ENCODE results near the gene MRPL24.
"Not testable (repeated sequence)": the region's sequence is repeated elsewhere in the genome, so short reads cannot be mapped to it uniquely, and the experiment has no call there.

Gene MRPL24

DNA sequence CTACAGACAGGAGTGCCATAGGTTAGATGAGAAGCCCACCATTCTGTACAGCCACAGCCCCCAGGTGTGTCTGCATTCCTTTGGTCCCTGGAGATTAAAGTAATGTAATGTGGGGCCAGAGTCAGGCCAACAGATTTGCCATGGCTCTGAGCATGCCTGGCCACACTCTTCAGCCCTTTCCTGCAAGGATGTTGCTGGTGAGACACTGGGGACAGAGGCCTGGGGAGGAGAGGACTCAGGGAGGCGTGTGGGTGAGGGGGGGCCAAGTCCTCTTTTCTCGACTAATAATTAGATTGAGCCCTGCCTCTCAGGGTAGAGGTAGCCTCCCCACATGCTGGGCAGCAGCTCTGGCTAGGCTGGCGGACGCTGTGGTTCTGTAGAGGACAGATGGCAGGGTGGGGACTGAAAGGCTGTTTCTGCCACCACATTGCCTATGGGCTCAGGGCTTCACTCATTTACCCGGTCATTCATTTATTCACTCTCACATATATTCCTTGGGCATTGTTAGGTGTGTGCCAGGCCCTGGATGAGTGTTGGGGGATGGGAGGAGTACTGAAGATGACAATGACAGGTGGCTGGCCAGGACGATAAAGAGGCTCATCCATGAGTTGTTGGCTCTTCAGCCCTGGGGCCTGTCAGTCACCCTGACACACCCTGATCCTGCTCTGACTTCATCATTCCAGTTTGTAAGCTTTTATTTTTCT, 19.4 kb upstream of the MRPL24 start:
- H3K9ac ChIP-seq (ENCODE audit: low read length) = no peak overlapping the region
- H3K4me1 ChIP-seq (ENCODE audit: low read length) = peaks cover 4% of the 10 kb centered on the region; the same call in 1 of the 2 replicates
- no peak overlapping the region for H3K27ac ChIP-seq (ENCODE audit: low read length)
- H4K20me1 ChIP-seq (ENCODE audit: insufficient read depth, low read length) = no peaks in the 10 kb centered on the region
- H3K4me3 ChIP-seq (ENCODE audit: low read length) = no peak overlapping the region
- no peaks in the 10 kb centered on the region for H3K79me2 ChIP-seq (ENCODE audit: low read length)
- H3K9me3 ChIP-seq (ENCODE audit: insufficient read depth, low read length) = no peaks in the 10 kb centered on the region
- no peak for TF ChIP-seq EZH2phosphoT487 (IDR thresholded peaks at IDR 0.05; ENCODE audit: low read depth)
- TF ChIP-seq, protein P1, sequence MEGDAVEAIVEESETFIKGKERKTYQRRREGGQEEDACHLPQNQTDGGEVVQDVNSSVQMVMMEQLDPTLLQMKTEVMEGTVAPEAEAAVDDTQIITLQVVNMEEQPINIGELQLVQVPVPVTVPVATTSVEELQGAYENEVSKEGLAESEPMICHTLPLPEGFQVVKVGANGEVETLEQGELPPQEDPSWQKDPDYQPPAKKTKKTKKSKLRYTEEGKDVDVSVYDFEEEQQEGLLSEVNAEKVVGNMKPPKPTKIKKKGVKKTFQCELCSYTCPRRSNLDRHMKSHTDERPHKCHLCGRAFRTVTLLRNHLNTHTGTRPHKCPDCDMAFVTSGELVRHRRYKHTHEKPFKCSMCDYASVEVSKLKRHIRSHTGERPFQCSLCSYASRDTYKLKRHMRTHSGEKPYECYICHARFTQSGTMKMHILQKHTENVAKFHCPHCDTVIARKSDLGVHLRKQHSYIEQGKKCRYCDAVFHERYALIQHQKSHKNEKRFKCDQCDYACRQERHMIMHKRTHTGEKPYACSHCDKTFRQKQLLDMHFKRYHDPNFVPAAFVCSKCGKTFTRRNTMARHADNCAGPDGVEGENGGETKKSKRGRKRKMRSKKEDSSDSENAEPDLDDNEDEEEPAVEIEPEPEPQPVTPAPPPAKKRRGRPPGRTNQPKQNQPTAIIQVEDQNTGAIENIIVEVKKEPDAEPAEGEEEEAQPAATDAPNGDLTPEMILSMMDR (IDR thresholded peaks at IDR 0.05; ENCODE audit: low read depth, low read length) = no peak
- H3K4me2 ChIP-seq (ENCODE audit: low read length) = no peak overlapping the region
- H2AFZ ChIP-seq (ENCODE audit: low read depth, low read length) = no peak overlapping the region
- no peaks in the 10 kb centered on the region for H3K27me3 ChIP-seq (ENCODE audit: low read depth, low read length)
- H3K36me3 ChIP-seq (replicated peaks; ENCODE audit: low read depth, low read length) = no peaks in the 10 kb centered on the region

DNA sequence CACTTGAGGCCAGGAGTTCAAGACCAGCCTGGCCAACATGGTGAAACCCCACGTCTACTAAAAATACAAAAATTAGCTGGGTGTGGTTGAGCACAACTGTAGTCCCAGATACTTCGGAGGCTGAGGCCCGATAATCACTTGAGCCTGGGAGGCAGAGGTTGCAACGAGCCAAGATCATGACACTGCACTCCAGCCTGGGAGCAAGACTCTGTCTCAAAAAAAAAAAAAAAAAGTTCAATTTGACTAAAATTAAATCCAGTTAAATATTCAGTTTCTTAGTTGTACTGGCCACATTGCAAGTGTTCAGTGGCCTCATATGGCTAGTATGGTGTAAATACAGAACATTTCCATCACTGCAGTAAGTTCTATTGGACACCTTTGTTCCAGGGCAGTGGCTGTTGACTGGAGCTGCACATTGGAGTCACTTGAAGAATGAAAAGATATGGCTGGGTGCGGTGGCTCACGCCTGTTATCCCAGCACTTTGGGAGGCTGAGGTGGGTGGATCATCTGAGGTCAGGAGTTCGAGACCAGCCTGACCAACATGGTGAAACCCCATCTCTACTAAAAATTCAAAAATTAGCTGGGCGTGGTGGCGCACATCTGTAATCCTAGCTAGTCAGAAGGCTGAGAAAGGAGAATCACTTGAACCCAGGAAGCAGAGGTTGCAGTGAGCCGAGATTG, 16.8 kb upstream of the MRPL24 start:
- H3K9ac ChIP-seq (ENCODE audit: low read length); H3K27me3 ChIP-seq (ENCODE audit: low read depth, low read length); H2AFZ ChIP-seq (ENCODE audit: low read depth, low read length); H3K4me3 ChIP-seq (ENCODE audit: low read length); H3K36me3 ChIP-seq (replicated peaks; ENCODE audit: low read depth, low read length); H3K9me3 ChIP-seq (ENCODE audit: insufficient read depth, low read length); H3K79me2 ChIP-seq (ENCODE audit: low read length); H3K4me1 ChIP-seq (ENCODE audit: low read length); H3K4me2 ChIP-seq (ENCODE audit: low read length); H4K20me1 ChIP-seq (ENCODE audit: insufficient read depth, low read length); H3K27ac ChIP-seq (ENCODE audit: low read length): not testable (repeated sequence)

GRCh38 chr1:156756355-156756754, 15.5 kb upstream of the MRPL24 start:
- no peaks in the 10 kb centered on the region for H3K9me3 ChIP-seq (ENCODE audit: insufficient read depth, low read length)
- peaks cover 19% of the 10 kb centered on the region for H3K79me2 ChIP-seq (ENCODE audit: low read length)
- H3K36me3 ChIP-seq (replicated peaks; ENCODE audit: low read depth, low read length) = no peaks in the 10 kb centered on the region
- H3K4me3 ChIP-seq (ENCODE audit: low read length) = no peak overlapping the region
- H3K9ac ChIP-seq (ENCODE audit: low read length) = no peak overlapping the region
- H2AFZ ChIP-seq (ENCODE audit: low read depth, low read length) = no peak overlapping the region
- TF ChIP-seq EZH2phosphoT487 (IDR thresholded peaks at IDR 0.05; ENCODE audit: low read depth) = no peak
- TF ChIP-seq, protein P1 (IDR thresholded peaks at IDR 0.05; ENCODE audit: low read depth, low read length) = no peak
- no peak overlapping the region for H3K27ac ChIP-seq (ENCODE audit: low read length)
- H3K4me1 ChIP-seq (ENCODE audit: low read length) = peaks cover 8% of the 10 kb centered on the region
- H4K20me1 ChIP-seq (ENCODE audit: insufficient read depth, low read length) = no peaks in the 10 kb centered on the region
- H3K4me2 ChIP-seq (ENCODE audit: low read length) = no peak overlapping the region
- no peaks in the 10 kb centered on the region for H3K27me3 ChIP-seq (ENCODE audit: low read depth, low read length)

GRCh38 chr1:156755527-156755950, 14.7 kb upstream of the MRPL24 start:
- H3K36me3 ChIP-seq (replicated peaks; ENCODE audit: low read depth, low read length) = peaks cover 2% of the 10 kb centered on the region
- no peaks in the 10 kb centered on the region for H3K9me3 ChIP-seq (ENCODE audit: insufficient read depth, low read length)
- no peak for TF ChIP-seq EZH2phosphoT487 (IDR thresholded peaks at IDR 0.05; ENCODE audit: low read depth)
- TF ChIP-seq, protein P1 (IDR thresholded peaks at IDR 0.05; ENCODE audit: low read depth, low read length) = no peak
- H3K79me2 ChIP-seq (ENCODE audit: low read length) = peaks cover 27% of the 10 kb centered on the region
- H3K4me1 ChIP-seq (ENCODE audit: low read length) = peaks cover 8% of the 10 kb centered on the region
- no peaks in the 10 kb centered on the region for H3K27me3 ChIP-seq (ENCODE audit: low read depth, low read length)
- H3K4me3 ChIP-seq (ENCODE audit: low read length) = no peak overlapping the region
- no peak overlapping the region for H3K27ac ChIP-seq (ENCODE audit: low read length)
- no peak overlapping the region for H2AFZ ChIP-seq (ENCODE audit: low read depth, low read length)
- H3K9ac ChIP-seq (ENCODE audit: low read length) = no peak overlapping the region
- H3K4me2 ChIP-seq (ENCODE audit: low read length) = no peak overlapping the region
- no peaks in the 10 kb centered on the region for H4K20me1 ChIP-seq (ENCODE audit: insufficient read depth, low read length)
